ENCODE results near the gene TNFAIP8L1. TPM values are rescaled to one million over a fixed set of nuclear protein-coding genes. Genes with fewer than 3 reads are reported as not detected.

TNFAIP8L1 gene
- total and polyA plus RNA-seq, 2 of the 8 experiments (the other 6 are each of a cell fraction or from before 2014, with no cell fraction given): 3.2 to 6.1 TPM

DNA sequence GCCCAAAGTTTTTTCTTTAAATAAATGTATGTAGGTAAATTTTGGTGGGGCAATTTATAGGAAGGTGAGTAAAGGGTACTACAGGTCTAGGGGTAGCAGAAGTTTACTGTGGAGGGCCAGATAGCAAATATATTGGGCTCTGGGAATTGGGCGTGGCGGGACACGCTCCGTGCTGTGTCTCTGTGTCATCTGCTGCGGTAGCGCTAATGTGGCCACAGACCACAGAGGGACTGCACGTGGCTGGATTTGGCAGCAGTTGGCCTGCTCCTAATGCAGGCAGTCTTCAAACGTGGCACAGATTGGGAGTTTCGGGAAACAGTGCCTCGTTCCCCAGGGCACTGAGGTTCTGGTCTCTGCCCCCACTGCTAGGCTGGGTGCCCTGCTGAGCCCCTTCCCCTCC is 47.4 kb downstream of the TNFAIP8L1 start:
- H3K23me2 ChIP-seq (ENCODE audit: low read depth, low read length): no peaks in the 10 kb centered on the region
- H2AK5ac ChIP-seq (ENCODE audit: low read depth, low read length): no peak overlapping the region
- no peak overlapping the region for H3K23ac ChIP-seq (ENCODE audit: insufficient read length)
- H3K4me1 ChIP-seq (replicated peaks in 1 of 4; ENCODE audit: control insufficient read depth in 3 of 4, insufficient read depth in 4 of 4, low read length in 3 of 4): no peaks in the 10 kb centered on the region
- no peak overlapping the region for H3K4me2 ChIP-seq (ENCODE audit: insufficient read depth in 1 of 2, low read depth in 2 of 2, low read length in 2 of 2)
- no peaks in the 10 kb centered on the region for H3K27me3 ChIP-seq (replicated peaks in 1 of 4; ENCODE audit: control insufficient read depth in 3 of 4, extremely low read depth in 1 of 4, insufficient read depth in 3 of 4, low read length in 3 of 4)
- peaks cover 2 to 7% of the 10 kb centered on the region in 2 experiments for H4K20me1 ChIP-seq (replicated peaks in 1 of 2; ENCODE audit: control insufficient read depth in 1 of 2, insufficient read depth in 2 of 2, low read length in 2 of 2)
- H3K9ac ChIP-seq (replicated peaks in 1 of 4; ENCODE audit: extremely low read depth in 1 of 4, low read depth in 3 of 4, low read length in 3 of 4): no peak overlapping the region
- H2AFZ ChIP-seq (ENCODE audit: low read length): no peak overlapping the region
- H4K91ac ChIP-seq (replicated peaks; ENCODE audit: insufficient read length, low read length): no peak overlapping the region
- H3K4ac ChIP-seq (replicated peaks; ENCODE audit: insufficient read length, low read depth, low read length): no peak overlapping the region
- FAIRE-seq: no peak
- H3K56ac ChIP-seq (replicated peaks; ENCODE audit: insufficient read length, low read depth, low read length): no peak overlapping the region
- no peaks in the 10 kb centered on the region for H3K79me2 ChIP-seq (ENCODE audit: control insufficient read depth in 1 of 2, insufficient read depth in 2 of 2, low read length in 2 of 2)
- no peak overlapping the region for H2BK120ac ChIP-seq (replicated peaks; ENCODE audit: low read depth, low read length)
- H2BK5ac ChIP-seq (ENCODE audit: low read depth, low read length): no peak overlapping the region
- H2BK20ac ChIP-seq (ENCODE audit: low read length): no peak overlapping the region
- ChIA-PET CTCF (ENCODE audit: partially characterized antibody) (interaction anchor here (1.2 kb wide), 1 partner anchor 117 kb away, joined by 3 read pairs; no protein-coding TSS in a partner anchor), POLR2A (ENCODE audit: partially characterized antibody) (no interaction called here)
- no peak overlapping the region for H2BK12ac ChIP-seq (ENCODE audit: low read depth, low read length)
- WGBS, 2 experiments (ENCODE audit: extremely low coverage in 1 of 2, insufficient coverage in 1 of 2, insufficient read length in 1 of 2, insufficient replicate concordance in 2 of 2, low coverage in 1 of 2, low lambda C conversion rate in 2 of 2, missing lambda C conversion rate in 1 of 2): 97% methylated on average over 10 of the region's 10 CpGs; no CpG with 5 or more reads in 1 of the 2 experiments
- H3K9me3 ChIP-seq (ENCODE audit: insufficient read depth in 2 of 2, low read depth in 1 of 2, low read length in 1 of 2): no peaks in the 10 kb centered on the region
- no peak overlapping the region for H3K18ac ChIP-seq (ENCODE audit: extremely low read depth, low read length)
- H4K5ac ChIP-seq (ENCODE audit: insufficient read length, low read depth, low read length): no peak overlapping the region
- DNase-seq (ENCODE audit: low read depth in 1 of 2, low spot score in 2 of 2): no peak
- no peak overlapping the region for H4K8ac ChIP-seq (ENCODE audit: extremely low read depth, insufficient read depth, low read length)
- no peak overlapping the region for H3K4me3 ChIP-seq (ENCODE audit: extremely low read depth in 1 of 4, insufficient read depth in 2 of 4, low read depth in 3 of 4, low read length in 4 of 4)
- no peak overlapping the region for H3K14ac ChIP-seq (ENCODE audit: insufficient read length)
- H3K36me3 ChIP-seq (ENCODE audit: control insufficient read depth in 2 of 4, insufficient read depth in 4 of 4, low read length in 3 of 4): peaks cover 5 to 29% (median 21%) of the 10 kb centered on the region in 4 experiments; a peak in 6 of 8 replicates
- no peak overlapping the region for H3K27ac ChIP-seq (ENCODE audit: low read depth, low read length)
- H2BK15ac ChIP-seq (ENCODE audit: low read length): no peak overlapping the region
- H3K79me1 ChIP-seq (ENCODE audit: low read depth, low read length): no peaks in the 10 kb centered on the region
- TF ChIP-seq CREB1 (IDR thresholded peaks at IDR 0.05) (no peak), PHF8 (conservative IDR thresholded peaks at IDR 0.05; ENCODE audit: low read depth, low read length) (no peak), KDM4A (IDR thresholded peaks at IDR 0.05; ENCODE audit: low read depth, low read length, severe bottlenecking) (no peak), RAD21 (IDR thresholded peaks at IDR 0.05 in 1 of 2, conservative IDR thresholded peaks at IDR 0.05 in 1 of 2; ENCODE audit: low read depth in 2 of 2, low read length in 2 of 2) (no peak), CBX8 (IDR thresholded peaks at IDR 0.05; ENCODE audit: borderline replicate concordance, low read depth, low read length) (no peak), EP300 (IDR thresholded peaks at IDR 0.05; ENCODE audit: borderline replicate concordance in 1 of 2, low read depth in 2 of 2, low read length in 2 of 2) (no peak), SUZ12 (IDR thresholded peaks at IDR 0.05; ENCODE audit: low read length) (no peak), NRF1 (IDR thresholded peaks at IDR 0.05; ENCODE audit: low read depth, low read length) (no peak), RBBP5 (IDR thresholded peaks at IDR 0.05; ENCODE audit: borderline replicate concordance, low read depth, low read length) (no peak), CEBPB (IDR thresholded peaks at IDR 0.05; ENCODE audit: low read depth, low read length) (no peak), BCL11A (IDR thresholded peaks at IDR 0.05; ENCODE audit: low read depth in 2 of 2, low read length in 2 of 2) (no peak)
- TF ChIP-seq, protein P1, sequence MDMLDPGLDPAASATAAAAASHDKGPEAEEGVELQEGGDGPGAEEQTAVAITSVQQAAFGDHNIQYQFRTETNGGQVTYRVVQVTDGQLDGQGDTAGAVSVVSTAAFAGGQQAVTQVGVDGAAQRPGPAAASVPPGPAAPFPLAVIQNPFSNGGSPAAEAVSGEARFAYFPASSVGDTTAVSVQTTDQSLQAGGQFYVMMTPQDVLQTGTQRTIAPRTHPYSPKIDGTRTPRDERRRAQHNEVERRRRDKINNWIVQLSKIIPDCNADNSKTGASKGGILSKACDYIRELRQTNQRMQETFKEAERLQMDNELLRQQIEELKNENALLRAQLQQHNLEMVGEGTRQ (IDR thresholded peaks at IDR 0.05; ENCODE audit: low read length): no peak
- TF ChIP-seq, protein P2, sequence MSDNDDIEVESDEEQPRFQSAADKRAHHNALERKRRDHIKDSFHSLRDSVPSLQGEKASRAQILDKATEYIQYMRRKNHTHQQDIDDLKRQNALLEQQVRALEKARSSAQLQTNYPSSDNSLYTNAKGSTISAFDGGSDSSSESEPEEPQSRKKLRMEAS (IDR thresholded peaks at IDR 0.05): no peak
